Neural crest cell (in vitro differentiated cells): ENCODE results near the gene DPP8. TPM values are rescaled to one million over a fixed set of nuclear protein-coding genes. Genes with fewer than 3 reads are reported as not detected.

ENCODE experiments used
- DNase-seq: peaks from one replicate; pipeline ENCODE4 v3.0.0; 2021; ENCODE audit warnings: low read depth, mixed read lengths, low spot score
- H3K27ac Mint-ChIP-seq: one replicate; pipeline ENCODE4 v1.8.0; 2021; ENCODE audit warnings: mild to moderate bottlenecking, mixed read lengths; ENCODE audit not compliant: unreplicated experiment
- H3K27me3 Mint-ChIP-seq: 2 replicates; pipeline ENCODE4 v1.8.0; 2021; ENCODE audit warnings: low read depth, mild to moderate bottlenecking, mixed read lengths
- H3K36me3 Mint-ChIP-seq: 2 replicates; pipeline ENCODE4 v1.8.0; 2021; ENCODE audit warnings: low read depth, mild to moderate bottlenecking, mixed read lengths
- H3K4me1 Mint-ChIP-seq: 2 replicates; pipeline ENCODE4 v1.8.0; 2021; ENCODE audit warnings: mixed read lengths
- H3K4me3 Mint-ChIP-seq: one replicate; pipeline ENCODE4 v1.8.0; 2021; ENCODE audit warnings: mild to moderate bottlenecking, mixed read lengths
- H3K9me3 Mint-ChIP-seq: 2 replicates; pipeline ENCODE4 v1.8.0; 2021; ENCODE audit warnings: mixed read lengths
- CTCF ChIP-seq: fragments of 200-600 bp; sonication (generic); conservative IDR thresholded peaks from 2 replicates; pipeline ENCODE4 v1.5.0; 2021; ENCODE audit warnings: antibody characterized with exemption, mild to moderate bottlenecking
- total RNA-seq: library from RNA; stranded (reverse); gene quantifications from 2 replicates; pipeline ENCODE4 v1.2.1, GENCODE V29; 2021

DPP8 gene
- total RNA-seq, 1 donor from 2014 or later = 26.1 TPM

DNA sequence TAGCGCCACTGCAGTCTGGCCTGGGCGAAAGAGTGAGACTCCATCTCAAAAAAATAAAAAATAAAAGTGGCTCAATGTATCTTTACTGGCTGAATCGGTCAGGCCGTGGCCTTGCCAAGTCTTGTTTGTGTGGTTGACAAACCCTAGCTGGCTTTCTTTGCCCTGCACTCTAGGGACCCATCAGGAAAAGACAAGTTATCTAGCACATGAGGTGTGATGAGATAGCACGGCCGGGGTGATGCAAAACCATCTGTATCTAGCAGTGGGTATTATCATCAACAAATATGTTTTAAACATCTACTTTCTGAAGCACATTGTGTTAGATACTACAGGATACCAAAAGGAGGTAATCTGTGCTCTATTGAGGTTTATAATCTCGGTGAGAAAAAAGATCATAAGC is 3.9 kb upstream of the DPP8 start:
- peaks cover 11% of the 10 kb centered on the region for H3K4me1 Mint-ChIP-seq

GRCh38 chr15:65518633-65519285 is 1.3 kb upstream of the DPP8 start:
- no peaks in the 10 kb centered on the region for H3K9me3 Mint-ChIP-seq
- peaks cover 20% of the 10 kb centered on the region for H3K4me1 Mint-ChIP-seq
- H3K27ac Mint-ChIP-seq = no peak overlapping the region
- no peak for TF ChIP-seq CTCF
- peak overlapping the region; percentile 38 for H3K4me3 Mint-ChIP-seq
- no peak for DNase-seq
- no peaks in the 10 kb centered on the region for H3K27me3 Mint-ChIP-seq
- H3K36me3 Mint-ChIP-seq = no peaks in the 10 kb centered on the region

More for the DNA sequence above, 3.9 kb upstream of the DPP8 start:
- no peak for TF ChIP-seq CTCF
- Mint-ChIP-seq H3K36me3 (no peaks in the 10 kb centered on the region), H3K4me3 (peak overlapping the region; percentile 75), H3K9me3 (no peaks in the 10 kb centered on the region), H3K27me3 (no peaks in the 10 kb centered on the region), H3K27ac (no peak overlapping the region)
- DNase-seq = no peak

GRCh38 chr15:65517866-65518207 is 348 bp upstream of the DPP8 start:
- no peaks in the 10 kb centered on the region for H3K9me3 Mint-ChIP-seq
- peak overlapping the region; percentile 68 for H3K27ac Mint-ChIP-seq
- peaks cover 20% of the 10 kb centered on the region for H3K4me1 Mint-ChIP-seq
- peak overlapping the region; percentile 97 for H3K4me3 Mint-ChIP-seq
- no peak for DNase-seq
- no peaks in the 10 kb centered on the region for H3K36me3 Mint-ChIP-seq
- peak; percentile 6 for TF ChIP-seq CTCF
- no peaks in the 10 kb centered on the region for H3K27me3 Mint-ChIP-seq

DNA sequence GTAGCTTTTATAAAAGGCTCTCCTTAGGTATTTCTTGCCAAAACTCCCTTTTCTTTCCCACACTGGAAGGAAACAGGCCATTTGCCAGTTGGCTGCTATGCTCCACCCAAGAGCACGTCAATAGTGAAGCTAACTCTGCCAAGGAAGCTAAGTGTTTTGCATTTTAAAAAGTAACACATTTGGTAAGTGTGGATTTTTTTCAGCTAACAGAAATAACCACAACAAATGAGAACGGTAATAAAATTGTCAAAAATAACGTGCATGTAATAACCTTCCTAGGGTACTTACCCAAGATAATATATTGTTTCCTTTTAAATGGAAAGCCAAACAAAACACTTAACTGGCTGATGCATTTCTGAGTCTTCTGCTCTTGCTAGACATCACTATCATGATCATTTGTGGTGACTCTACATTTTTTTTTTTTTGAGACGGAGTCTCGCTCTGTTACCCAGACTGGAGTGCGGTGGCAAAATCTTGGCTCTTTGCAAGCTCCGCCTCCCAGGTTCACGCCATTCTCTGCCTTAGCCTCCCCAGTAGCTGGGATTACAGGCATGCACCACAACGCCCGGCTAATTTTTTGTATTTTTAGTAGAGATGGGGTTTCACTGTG is 4.6 kb downstream of the DPP8 start:
- no peaks in the 10 kb centered on the region for H3K27me3 Mint-ChIP-seq
- peaks cover 19% of the 10 kb centered on the region for H3K4me1 Mint-ChIP-seq
- H3K9me3 Mint-ChIP-seq = no peaks in the 10 kb centered on the region
- TF ChIP-seq CTCF = no peak
- H3K36me3 Mint-ChIP-seq = no peaks in the 10 kb centered on the region
- H3K4me3 Mint-ChIP-seq = no peak overlapping the region
- no peak overlapping the region for H3K27ac Mint-ChIP-seq
- no peak for DNase-seq

DNA sequence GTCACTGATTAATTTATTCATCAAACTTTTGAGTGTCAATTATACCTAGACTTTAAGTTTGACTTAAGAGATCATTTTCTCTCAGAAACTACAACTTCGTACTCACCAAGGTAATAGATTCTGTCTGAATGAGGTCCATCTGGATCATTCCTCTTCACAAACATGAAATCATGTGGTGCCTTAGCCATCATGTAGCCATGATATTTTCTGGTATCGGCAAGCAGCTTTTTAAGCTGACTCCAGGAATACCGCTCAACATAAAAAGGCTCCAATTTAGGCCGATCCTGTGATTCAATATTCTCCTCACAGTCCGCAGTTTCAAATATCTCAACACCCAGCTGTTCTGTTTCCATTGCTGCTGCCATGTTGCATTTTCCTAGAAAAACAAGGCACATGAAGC is 5.3 kb downstream of the DPP8 start:
- no peak for TF ChIP-seq CTCF
- H3K4me3 Mint-ChIP-seq = peak overlapping the region; percentile 41
- no peaks in the 10 kb centered on the region for H3K9me3 Mint-ChIP-seq
- H3K36me3 Mint-ChIP-seq = no peaks in the 10 kb centered on the region
- no peak for DNase-seq
- peaks cover 14% of the 10 kb centered on the region for H3K4me1 Mint-ChIP-seq
- H3K27me3 Mint-ChIP-seq = no peaks in the 10 kb centered on the region
- no peak overlapping the region for H3K27ac Mint-ChIP-seq
